Occipital lobe (tissue), 2 donors: ENCODE data around the gene DDX41. TPM values are rescaled to one million over a fixed set of nuclear protein-coding genes. Genes with fewer than 3 reads are reported as not detected.
"Not testable (repeated sequence)": the region's sequence is repeated elsewhere in the genome, so short reads cannot be mapped to it uniquely, and the experiment has no call there.

ENCODE experiments used
- DNase-seq: peaks from one replicate; lab custom pipeline; 2025; lab: John Stamatoyannopoulos, UW
- total RNA-seq: library from RNA; depleted of rRNA; stranded (reverse); fragments of >200 nt; gene quantifications from one replicate; pipeline ENCODE4 v1.2.3, GENCODE V29; 2014

DDX41 gene
- 63.5 TPM for total RNA-seq

GRCh38 chr5:177516601-177517568, at the start of gene DDX41:
DDX41 (minus strand) TSS chr5:177516961; CDS start chr5:177516945, 16 bp downstream.
- DNase-seq, result peak; percentile 96

GRCh38 chr5:177565046-177565445, 48.3 kb upstream of the DDX41 start:
- no peak for DNase-seq

GRCh38 chr5:177559446-177559941, 42.7 kb upstream of the DDX41 start:
- not testable (repeated sequence) for DNase-seq

GRCh38 chr5:177557796-177558195, 41.0 kb upstream of the DDX41 start:
- no peak for DNase-seq

DNA sequence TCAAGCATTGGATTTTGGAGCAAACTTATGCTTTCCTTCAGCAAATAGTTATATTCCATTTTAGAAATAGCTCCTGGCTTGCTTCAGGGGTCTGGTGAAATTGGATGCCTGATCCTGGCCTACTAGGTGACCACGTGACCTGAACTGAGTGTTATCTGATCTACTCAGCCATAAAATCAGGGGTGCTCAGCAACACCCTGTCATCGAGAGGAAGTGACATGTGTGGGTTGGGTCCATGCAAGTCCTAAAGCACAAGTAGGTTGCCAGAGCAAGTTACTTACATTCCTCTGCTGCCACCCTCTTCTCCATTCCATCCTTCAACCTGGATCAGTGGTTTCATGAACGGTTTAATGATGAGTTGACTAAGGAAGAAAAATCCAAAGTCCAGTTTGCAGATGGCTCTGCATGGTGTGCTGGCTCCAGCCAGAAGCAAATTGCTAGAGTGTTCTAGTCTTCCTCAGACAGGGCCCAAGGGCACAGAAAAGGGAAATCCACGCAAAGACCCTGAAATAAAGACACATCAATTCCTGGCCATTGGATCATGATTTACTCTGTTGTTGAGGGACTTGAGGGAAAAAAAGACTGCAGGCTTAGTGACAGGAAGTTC, 40.4 kb upstream of the DDX41 start:
- DNase-seq, result no peak

GRCh38 chr5:177555665-177556064, 38.9 kb upstream of the DDX41 start:
- DNase-seq, result no peak

GRCh38 chr5:177555228-177555627, 38.5 kb upstream of the DDX41 start:
- no peak for DNase-seq

DNA sequence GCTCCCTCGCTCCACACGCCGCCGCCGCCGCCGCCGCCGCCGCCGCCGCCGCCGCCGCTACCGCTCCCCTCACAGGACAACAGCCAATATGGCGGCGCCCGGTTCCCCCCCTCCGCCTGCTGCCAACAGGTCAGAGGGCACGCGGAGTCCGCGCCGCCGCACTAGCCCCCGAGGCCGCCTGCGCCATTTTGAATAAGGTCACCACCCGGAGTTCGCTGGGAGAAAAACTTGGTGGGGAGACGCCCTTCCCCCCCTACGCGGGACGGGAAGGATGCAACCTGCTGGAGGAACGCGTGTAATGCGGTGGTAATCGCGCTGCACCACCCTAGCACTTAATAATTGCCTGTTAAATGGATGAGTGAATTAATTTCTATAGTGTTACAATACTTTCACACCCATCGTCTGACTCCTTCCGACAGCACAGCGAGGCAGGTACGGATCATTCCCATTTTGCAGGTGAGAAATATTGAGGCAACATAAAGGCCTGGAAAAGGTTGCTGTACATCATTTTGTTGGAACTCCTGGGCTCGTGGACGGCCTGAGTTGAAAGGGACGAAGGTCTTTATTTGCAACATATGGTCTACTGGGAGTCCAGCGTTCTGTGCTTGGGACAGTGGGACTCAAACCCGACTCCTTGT, 37.8 kb upstream of the DDX41 start, which contains the start of gene FAM193B:
Gene FAM193B, minus strand, starts transcription at position 90 of the 638 bp plus-strand sequence. CDS start 105 bp downstream, outside the sequence.
- peak; percentile 88 for DNase-seq

DNA sequence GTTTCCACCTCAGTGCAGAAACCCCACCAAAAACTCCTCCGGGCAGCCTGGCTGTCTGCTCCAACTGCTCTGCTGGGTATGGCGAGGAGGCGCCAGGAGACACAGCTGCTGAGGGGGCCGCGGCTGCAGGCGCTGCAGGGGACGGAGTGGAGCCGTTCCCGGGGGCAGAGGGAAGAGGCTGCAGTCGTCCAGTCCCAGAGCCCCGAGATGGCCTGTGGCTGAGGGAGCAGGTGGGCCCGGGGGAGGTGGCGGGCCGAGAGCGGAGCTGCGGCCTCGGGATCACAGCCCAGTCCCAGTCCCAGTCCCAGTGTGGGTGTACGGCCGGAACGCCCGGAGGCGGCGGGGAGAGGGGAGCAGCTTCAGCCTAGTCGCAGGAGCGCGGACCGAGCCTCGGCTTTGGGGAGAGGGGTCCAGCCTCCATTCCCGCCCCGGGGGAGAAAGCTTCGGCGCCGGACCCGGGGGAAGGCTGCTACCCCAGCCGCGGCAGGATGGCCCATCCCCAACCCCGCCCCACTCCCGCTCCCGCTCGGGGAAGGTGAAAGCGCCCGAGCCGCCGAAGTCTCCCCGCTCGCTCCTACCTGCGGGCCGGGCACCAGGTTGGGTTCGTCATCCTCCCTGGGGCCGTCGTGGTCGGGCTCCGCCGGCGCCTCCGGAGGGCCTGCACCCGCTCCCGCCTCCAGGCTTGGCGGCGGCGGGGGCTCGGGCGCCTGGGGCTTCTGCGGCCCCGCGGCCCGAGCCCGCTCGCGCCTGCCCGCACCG, 37.1 kb upstream of the DDX41 start:
- peak; percentile 45 for DNase-seq

- no peak for DNase-seq
These were observed 36.2 kb upstream of the DDX41 start for GRCh38 chr5:177552839-177553455.

- no peak for DNase-seq
These were observed 33.4 kb upstream of the DDX41 start for GRCh38 chr5:177550122-177550521.

- DNase-seq, result no peak
These were observed 31.7 kb upstream of the DDX41 start for GRCh38 chr5:177548495-177548894.

DNA sequence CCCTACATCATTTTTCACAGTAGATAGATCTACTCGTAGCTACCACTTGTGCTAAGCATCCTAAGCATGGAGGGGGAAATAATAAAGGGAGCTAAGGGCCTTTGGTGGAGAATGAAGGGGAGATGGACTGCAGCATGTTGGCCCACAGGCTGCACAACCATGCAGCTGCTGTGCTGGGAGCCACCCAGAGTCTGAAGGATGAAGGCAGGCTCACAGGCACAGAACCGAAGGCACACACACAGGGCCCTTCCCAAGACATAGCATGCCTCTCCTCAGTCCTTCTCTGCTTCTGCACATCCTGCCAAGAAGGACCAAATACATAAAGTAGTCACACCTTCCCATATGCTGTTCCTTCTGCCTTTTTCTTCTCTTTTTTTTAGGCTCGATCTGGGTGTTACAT, 31.0 kb upstream of the DDX41 start:
- no peak for DNase-seq

- DNase-seq, result peak; percentile 49
These were observed 29.5 kb upstream of the DDX41 start for GRCh38 chr5:177546258-177546741.

DNA sequence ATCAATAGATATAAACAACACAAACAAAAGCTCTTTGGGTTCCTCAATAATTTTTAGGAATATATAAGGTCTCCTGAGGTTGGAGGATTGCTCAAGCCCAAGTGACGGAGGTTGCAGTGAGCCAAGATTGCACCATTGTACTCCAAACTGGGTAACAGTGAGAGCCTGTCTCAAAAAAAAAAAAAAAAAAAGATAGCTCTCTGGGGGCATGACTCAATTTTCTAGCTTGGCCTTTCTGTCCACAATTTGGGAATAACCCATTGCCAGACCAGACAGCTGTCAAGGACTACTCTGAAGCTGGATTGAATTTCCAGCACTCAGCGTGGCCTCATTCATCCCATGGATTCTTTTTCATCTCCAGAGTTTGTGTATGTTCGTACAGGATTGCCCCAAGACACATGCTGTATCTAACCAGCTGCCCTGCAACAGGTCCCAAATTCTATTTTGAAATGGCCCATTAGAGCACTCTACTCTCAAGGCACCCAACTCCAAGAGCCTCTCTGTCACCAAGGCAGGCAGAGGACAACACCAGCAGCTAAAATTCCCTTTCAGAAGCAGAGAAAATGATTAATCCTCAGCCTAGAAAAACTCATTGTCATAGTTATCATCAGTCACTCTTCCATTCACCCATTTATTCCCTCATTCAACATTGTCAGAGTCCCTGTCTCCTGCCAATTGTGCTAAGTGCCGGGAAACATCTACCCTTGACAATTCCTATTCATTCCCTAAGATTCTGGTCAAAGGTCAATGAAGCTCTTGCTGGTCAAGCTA, 28.9 kb upstream of the DDX41 start:
- no peak for DNase-seq

DNA sequence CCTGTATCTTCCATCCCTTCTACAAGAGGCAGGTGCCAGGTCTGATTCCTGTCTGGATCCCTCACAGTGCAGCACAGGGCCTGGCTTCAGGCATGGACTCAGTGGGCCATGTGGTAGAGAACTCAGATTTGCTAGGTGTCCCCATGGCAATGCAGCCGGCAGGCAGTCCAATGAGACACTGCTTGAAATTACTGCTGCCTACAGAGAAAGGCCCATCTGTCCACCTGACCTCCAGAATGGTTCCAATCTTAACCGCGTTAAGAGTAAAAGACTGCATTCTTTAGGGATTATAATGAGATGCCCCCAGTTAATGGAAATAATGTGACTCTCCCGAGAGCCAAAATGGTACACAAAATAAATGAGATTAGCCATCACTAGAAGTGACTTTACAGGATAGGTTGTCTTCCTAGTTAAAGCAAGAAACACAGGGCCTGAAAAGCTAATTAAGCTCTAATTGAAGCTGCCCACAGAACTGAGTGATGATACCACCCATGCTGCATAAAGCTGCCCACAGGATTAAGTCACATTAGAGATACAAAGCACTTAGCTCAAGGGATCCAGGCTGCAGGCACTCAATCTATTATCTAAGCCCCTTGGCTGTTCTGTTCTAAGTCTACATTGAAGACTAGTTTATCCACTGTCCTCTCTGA, 26.2 kb upstream of the DDX41 start:
- DNase-seq, result no peak

GRCh38 chr5:177540438-177540837, 23.7 kb upstream of the DDX41 start:
- DNase-seq, result no peak

GRCh38 chr5:177539411-177539810, 22.6 kb upstream of the DDX41 start:
- DNase-seq, result no peak

DNA sequence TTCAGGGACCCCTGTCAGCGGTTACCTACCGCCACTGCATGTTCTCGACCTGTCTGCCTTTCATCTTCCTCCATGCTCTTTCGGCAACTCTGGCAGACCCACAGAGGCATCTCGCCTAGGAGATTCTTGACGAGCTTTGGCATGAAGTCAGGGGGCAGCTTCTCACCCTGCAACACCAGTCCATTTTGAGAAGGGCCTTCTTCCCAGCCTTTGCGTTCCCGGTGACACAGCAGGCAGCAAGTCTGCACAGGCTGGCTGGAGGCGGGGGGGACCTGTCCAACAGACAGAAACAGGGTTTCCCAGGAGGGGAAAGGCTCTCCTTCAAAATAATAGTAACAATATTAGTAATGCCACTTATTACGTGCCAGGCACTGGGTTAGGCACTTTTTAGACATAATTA, 22.1 kb upstream of the DDX41 start:
- DNase-seq, result no peak
